ENCODE measurements around the gene TRIO.

Gene TRIO

DNA sequence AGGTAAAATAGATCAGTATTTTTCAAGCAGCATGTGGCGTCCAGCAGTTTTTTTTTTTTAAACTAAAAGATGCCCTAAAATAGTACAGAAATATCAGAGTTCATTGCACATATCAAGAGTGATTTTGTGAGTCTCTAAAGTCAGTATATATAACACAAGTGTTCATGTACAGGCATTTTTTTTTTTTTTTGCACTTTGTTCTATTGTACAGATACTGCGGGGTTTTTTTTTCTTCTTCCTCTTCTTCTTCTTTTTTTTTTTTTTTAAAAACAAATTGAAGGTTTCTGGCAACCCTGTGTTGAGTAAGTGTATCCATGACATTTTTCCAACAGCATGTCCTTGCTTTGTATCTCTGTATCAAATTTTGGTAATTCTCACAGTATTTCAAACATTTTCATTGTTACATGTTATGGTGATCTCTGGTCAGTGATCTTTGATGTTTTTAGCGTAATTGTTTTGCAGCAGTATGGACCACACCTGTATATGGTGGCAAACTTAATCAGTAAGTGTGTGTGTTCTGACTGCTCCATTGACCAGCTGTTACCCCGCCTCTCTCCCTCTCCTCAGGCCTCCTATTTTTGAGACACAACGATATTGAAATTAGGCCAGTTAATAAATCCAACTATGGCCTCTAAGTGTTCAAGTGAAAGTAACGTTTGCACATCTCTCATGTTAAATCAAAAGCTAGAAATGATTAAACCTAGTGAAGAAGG lies 76.8 kb downstream of the TRIO start:
- DNase-seq (ENCODE audit: low read depth), result no peak
- TF ChIP-seq, protein P1, sequence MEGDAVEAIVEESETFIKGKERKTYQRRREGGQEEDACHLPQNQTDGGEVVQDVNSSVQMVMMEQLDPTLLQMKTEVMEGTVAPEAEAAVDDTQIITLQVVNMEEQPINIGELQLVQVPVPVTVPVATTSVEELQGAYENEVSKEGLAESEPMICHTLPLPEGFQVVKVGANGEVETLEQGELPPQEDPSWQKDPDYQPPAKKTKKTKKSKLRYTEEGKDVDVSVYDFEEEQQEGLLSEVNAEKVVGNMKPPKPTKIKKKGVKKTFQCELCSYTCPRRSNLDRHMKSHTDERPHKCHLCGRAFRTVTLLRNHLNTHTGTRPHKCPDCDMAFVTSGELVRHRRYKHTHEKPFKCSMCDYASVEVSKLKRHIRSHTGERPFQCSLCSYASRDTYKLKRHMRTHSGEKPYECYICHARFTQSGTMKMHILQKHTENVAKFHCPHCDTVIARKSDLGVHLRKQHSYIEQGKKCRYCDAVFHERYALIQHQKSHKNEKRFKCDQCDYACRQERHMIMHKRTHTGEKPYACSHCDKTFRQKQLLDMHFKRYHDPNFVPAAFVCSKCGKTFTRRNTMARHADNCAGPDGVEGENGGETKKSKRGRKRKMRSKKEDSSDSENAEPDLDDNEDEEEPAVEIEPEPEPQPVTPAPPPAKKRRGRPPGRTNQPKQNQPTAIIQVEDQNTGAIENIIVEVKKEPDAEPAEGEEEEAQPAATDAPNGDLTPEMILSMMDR (IDR thresholded peaks at IDR 0.05; ENCODE audit: low read depth, low read length, missing control alignments), result no peak
- in situ Hi-C loops (cut with HindIII; ENCODE audit: low sequenced_read_pairs), result no loop called here
- H3K4me3 ChIP-seq (ENCODE audit: low read depth, low read length), result no peak overlapping the region

DNA sequence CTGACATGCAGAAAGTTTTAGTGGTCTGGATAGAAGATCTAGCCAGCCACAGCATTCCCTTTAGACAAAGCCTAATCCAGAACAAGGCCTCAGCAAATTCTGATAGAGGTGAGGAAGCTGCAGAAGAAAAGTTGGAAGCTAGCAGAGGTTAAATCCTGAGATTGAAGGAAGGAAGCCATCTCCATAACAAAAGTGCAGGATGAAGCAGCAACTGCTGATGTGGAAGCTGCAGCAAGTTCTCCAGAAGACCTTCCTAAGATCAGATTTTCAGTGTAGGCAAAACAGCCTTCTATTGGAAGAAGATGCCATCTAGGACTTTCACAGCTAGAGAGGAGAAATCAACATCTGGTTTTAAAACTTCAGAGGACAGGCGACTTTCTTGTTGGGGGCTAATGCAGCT lies 77.5 kb downstream of the TRIO start:
- TF ChIP-seq, protein P1 (IDR thresholded peaks at IDR 0.05; ENCODE audit: low read depth, low read length, missing control alignments), result no peak
- DNase-seq (ENCODE audit: low read depth), result no peak
- in situ Hi-C loops (cut with HindIII; ENCODE audit: low sequenced_read_pairs), result no loop called here
- H3K4me3 ChIP-seq (ENCODE audit: low read depth, low read length), result no peak overlapping the region

DNA sequence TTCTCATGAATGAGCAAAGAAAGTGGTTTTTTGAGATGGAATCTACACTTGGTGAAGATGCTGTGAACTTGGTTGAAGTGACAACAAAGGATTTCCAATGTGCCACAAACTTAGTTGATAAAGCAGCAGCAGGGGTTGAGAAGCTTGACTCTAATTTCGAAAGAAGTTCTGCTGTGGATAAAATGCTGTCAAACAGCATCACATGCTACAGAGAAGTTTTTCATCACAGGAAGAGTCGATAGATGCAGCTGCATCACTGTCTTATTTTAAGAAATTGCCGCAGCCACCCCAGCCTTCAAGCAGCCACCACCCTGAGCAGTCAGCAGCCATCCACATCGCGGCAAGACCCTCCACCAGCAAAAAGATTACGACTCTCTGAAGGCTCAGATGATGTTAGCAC lies 78.6 kb downstream of the TRIO start:
- TF ChIP-seq, protein P1 (IDR thresholded peaks at IDR 0.05; ENCODE audit: low read depth, low read length, missing control alignments), result no peak
- no peak for DNase-seq (ENCODE audit: low read depth)
- in situ Hi-C loops (cut with HindIII; ENCODE audit: low sequenced_read_pairs), result no loop called here
- no peak overlapping the region for H3K4me3 ChIP-seq (ENCODE audit: low read depth, low read length)

DNA sequence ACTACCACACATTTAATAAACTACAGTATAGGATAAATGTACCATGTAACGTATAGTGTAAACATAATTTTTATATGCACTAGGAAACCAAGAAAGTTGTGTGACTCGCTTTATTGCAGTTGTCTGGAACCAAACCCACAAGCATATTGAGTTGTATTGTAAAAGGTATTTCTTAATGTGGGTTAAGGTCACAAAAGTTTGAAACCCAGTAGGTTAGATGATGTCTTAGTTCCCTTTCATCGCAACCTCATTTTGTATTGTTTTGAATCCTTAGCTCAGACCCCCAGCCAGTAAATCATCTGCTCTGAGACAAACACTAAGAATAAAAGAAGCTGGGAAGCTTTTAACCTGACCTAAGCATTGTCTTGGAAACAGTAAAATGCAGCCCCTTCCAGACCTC lies 79.1 kb downstream of the TRIO start:
- TF ChIP-seq, protein P1 (IDR thresholded peaks at IDR 0.05; ENCODE audit: low read depth, low read length, missing control alignments), result no peak
- in situ Hi-C loops (cut with HindIII; ENCODE audit: low sequenced_read_pairs), result no loop called here
- DNase-seq (ENCODE audit: low read depth), result no peak
- no peak overlapping the region for H3K4me3 ChIP-seq (ENCODE audit: low read depth, low read length)

DNA sequence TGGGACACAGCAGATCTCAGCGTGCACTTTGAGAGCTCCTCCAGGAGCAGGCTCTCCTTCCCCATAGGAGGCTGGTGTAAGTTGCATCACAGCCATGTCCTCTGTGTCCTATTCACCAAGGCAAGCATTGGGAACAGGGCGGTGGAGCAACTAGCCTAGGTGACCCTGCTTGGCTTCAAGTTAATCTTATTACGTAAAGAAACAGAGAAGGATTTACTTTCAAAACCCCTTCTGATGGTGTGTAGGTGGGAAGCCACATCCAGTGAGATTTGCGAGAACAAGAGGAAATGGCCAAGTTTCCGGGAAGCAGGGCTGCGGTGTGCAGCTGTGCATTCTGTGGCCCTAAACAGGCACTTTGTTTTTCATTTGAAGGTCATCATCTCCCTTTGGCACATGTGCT lies 80.2 kb downstream of the TRIO start:
- TF ChIP-seq, protein P1 (IDR thresholded peaks at IDR 0.05; ENCODE audit: low read depth, low read length, missing control alignments), result no peak
- no peak for DNase-seq (ENCODE audit: low read depth)
- in situ Hi-C loops (cut with HindIII; ENCODE audit: low sequenced_read_pairs), result no loop called here

DNA sequence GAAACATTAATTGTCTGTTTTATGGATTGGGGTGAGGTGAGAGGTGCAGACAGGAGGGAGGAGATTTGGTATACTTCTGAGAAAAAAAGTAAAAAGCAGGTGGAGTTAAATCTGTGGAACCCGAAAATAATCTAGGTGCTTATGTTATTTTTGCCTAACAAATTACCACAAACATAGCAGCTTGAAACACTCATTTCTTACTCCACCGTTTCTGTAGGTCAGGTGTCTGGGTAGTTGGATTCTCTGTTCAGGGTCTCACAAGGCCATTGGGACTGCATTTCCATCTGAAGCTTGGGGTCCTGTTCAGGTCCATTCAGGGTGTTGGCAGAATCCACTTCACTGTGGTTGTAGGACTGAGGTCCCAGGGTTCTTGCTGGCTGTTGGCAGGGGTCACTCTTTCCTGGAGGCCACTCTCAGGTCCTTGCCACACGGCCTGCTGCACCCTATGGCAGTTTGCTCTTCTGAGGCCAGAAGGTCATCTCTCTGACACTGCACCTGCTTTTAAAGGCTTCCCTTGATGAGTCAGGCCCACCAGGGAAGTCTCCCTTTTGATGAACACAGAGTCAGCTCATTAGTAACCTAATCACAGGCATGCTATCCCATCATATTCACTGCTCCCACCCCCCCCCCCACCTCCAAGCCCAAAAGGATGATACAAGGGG lies 82.2 kb downstream of the TRIO start:
- no peak overlapping the region for H3K4me3 ChIP-seq (ENCODE audit: low read depth, low read length)
- in situ Hi-C loops (cut with HindIII; ENCODE audit: low sequenced_read_pairs), result no loop called here
- DNase-seq (ENCODE audit: low read depth), result no peak
- TF ChIP-seq, protein P1 (IDR thresholded peaks at IDR 0.05; ENCODE audit: low read depth, low read length, missing control alignments), result no peak

More for the DNA sequence above, 80.2 kb downstream of the TRIO start:
- no peak overlapping the region for H3K4me3 ChIP-seq (ENCODE audit: low read depth, low read length)

Measured in astrocyte of the cerebellum (primary cell).